NK-92 (cell line): Measurements from ENCODE around the gene LGALS1.
"Not testable (repeated sequence)": the region's sequence is repeated elsewhere in the genome, so short reads cannot be mapped to it uniquely, and the experiment has no call there.

Source experiments
- DNase-seq: peaks from one replicate; lab custom pipeline; 2025; ENCODE audit not compliant: unreplicated experiment; lab: John Stamatoyannopoulos, UW

The LGALS1 gene

GRCh38 chr22:37716708-37717107, 41.3 kb downstream of the LGALS1 start:
- DNase-seq = no peak

- not testable (repeated sequence) for DNase-seq
Measured at GRCh38 chr22:37717235-37717634, 41.8 kb downstream of the LGALS1 start.

- not testable (repeated sequence) for DNase-seq
Measured at GRCh38 chr22:37717746-37718305, 42.4 kb downstream of the LGALS1 start.

DNA sequence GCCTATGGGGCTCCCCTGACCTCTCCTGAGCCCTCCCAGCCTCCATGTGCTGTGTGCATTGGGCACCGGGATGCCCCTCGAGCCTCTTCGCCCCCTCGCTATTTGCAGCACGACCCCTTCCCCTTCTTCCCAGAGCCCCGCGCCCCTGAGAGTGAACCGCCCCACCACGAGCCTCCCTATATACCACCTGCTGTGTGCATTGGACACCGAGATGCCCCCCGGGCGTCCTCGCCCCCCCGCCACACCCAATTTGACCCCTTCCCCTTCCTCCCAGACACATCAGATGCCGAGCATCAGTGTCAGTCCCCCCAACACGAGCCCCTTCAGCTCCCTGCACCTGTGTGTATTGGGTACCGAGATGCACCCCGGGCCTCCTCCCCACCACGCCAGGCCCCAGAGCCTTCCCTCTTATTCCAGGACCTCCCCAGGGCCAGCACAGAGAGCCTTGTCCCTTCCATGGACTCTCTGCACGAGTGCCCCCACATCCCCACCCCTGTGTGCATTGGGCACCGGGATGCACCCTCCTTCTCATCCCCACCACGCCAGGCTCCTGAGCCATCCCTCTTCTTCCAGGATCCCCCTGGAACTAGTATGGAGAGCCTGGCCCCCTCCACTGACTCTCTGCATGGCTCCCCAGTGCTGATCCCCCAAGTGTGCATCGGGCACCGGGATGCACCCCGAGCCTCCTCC, 50.3 kb downstream of the LGALS1 start:
- no peak for DNase-seq

- no peak for DNase-seq
Measured at GRCh38 chr22:37726241-37726887, 50.9 kb downstream of the LGALS1 start.

GRCh38 chr22:37728620-37729019, 53.2 kb downstream of the LGALS1 start:
- DNase-seq = no peak
